ENCODE results near the gene ILF3. TPM values are rescaled to one million over a fixed set of nuclear protein-coding genes. Genes with fewer than 3 reads are reported as not detected.

ILF3 gene
- total RNA-seq, 4 donors from 2014 or later: 71.8 to 122 (median 97.3) TPM

DNA sequence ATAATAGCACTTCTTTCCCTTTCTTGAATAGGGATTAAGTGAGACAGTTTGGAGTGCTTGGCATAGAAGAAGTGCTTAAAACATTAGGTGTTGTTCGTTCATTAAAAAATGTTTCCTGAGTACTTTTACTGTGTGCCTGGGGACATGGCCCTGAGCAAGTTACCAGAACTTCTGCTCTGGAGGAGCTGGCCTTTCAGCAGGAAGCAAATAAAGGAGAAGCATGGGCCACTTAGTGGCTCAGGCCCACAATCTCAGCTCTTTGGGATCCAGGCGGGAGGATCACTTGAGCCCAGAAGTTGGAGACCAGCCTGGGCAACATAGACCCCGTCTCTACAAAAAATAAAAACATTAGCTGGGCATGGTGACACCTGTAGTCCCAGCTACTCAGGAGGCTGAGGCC lies 69.4 kb downstream of the ILF3 start:
- 85 to 92% methylated on average over 3 of the region's 3 CpGs for WGBS, 2 donors
- TF ChIP-seq CTCF (IDR thresholded peaks at IDR 0.05) (no peak), POLR2A (IDR thresholded peaks at IDR 0.05) (no peak)
- intact Hi-C loops (cut with DNase I; ENCODE audit: low total_unique reads): no loop called here
- no peak overlapping the region for H3K4me3 ChIP-seq (ENCODE audit: low read depth, poor library complexity, severe bottlenecking)
- no peak for DNase-seq (ENCODE audit: low spot score in 2 of 2)

DNA sequence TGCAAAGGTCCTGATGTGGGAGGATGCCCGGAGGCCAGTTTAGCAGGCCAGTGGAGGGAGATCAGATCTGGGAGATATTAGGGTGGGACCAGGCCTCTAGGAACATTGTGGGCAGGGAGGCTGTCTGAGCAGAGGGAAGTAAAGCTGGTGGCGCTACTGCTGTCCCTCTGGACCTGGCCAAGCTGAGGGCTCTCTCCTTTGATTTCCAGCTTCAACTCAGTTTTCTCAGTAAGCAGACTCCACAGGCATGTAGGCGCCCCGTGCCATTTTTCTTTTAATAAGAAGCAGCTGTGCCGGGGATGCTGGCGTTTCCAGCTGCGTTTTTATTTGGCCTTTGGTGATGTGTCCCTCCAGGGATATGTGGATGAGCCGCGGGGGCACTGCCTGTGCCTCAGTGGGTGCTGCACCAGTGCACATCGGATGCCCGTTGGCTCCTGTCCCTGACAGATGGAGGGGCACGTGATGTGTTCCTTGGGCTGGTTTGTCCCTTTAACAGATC lies 70.5 kb downstream of the ILF3 start:
- DNase-seq (ENCODE audit: low spot score in 2 of 2): no peak
- no peak for TF ChIP-seq POLR2A (IDR thresholded peaks at IDR 0.05)
- TF ChIP-seq CTCF (IDR thresholded peaks at IDR 0.05): no peak
- H3K4me3 ChIP-seq (ENCODE audit: low read depth, poor library complexity, severe bottlenecking): no peak overlapping the region
- intact Hi-C loops (cut with DNase I; ENCODE audit: low total_unique reads): no loop called here
- WGBS, 2 donors: 51 to 55% methylated on average over 7 to 12 of the region's 12 CpGs

DNA sequence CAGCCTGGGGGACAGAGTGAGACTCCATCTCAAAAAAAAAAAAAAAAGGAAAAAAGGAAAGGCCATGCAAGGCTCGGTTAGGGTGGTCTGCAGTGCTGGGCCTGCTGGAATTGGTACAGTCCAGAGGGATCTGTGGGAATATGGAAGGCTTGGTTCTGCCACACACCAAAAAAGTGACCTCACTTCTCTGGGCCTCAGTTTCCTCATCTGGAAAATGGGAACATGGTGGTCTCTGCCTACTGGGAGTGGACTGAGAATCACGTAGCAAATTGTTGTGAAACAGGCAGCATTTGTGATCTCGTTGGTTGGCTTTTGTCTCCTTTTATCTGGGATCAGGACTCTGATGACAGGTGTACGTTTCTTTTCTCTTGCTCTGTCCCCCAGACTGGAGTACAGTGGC lies 71.3 kb downstream of the ILF3 start:
- DNase-seq (ENCODE audit: low spot score in 2 of 2): no peak
- intact Hi-C loops (cut with DNase I; ENCODE audit: low total_unique reads): no loop called here
- no peak overlapping the region for H3K4me3 ChIP-seq (ENCODE audit: low read depth, poor library complexity, severe bottlenecking)
- WGBS, 2 donors: 80 to 86% methylated on average over 4 of the region's 4 CpGs
- TF ChIP-seq CTCF (IDR thresholded peaks at IDR 0.05): no peak
- TF ChIP-seq POLR2A (IDR thresholded peaks at IDR 0.05): no peak

GRCh38 chr19:10726268-10726667 lies 72.1 kb downstream of the ILF3 start:
- TF ChIP-seq POLR2A (IDR thresholded peaks at IDR 0.05) (no peak), CTCF (IDR thresholded peaks at IDR 0.05) (no peak)
- intact Hi-C loops (cut with DNase I; ENCODE audit: low total_unique reads): no loop called here
- H3K4me3 ChIP-seq (ENCODE audit: low read depth, poor library complexity, severe bottlenecking): no peak overlapping the region
- whole genome bisulfite sequencing, 2 donors: 85 to 94% methylated on average over 10 of the region's 10 CpGs
- no peak for DNase-seq (ENCODE audit: low spot score in 2 of 2)

DNA sequence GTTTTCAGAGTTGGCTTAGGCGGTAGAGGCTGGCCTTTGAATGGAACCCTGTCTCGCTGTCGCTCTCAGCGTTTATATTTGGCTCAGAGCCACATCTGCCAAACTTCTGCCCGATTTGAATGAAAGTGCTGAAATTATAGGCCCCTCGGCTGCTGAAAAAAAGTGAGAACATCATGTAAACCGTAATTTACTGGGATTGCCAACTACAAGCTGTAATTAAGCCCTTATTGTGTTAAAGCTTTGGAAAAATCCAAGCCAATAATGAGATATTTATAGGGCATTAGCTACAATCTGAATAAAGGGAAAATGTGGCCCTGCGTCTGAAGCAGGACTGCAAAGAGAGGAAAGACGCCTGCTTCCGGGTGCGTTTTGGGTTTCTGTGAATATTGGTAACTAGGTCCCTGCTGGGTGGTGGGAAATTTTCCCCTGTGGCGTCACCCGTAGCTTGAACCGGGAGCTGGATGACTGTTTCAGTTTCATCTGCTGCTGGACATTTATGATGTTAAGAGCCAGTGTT lies 73.6 kb downstream of the ILF3 start:
- 55 to 64% methylated on average over 14 of the region's 14 CpGs for WGBS, 2 donors
- intact Hi-C loops (cut with DNase I; ENCODE audit: low total_unique reads): no loop called here

More for the DNA sequence above, 73.6 kb downstream of the ILF3 start:
- no peak for DNase-seq (ENCODE audit: low spot score in 2 of 2)
- no peak overlapping the region for H3K4me3 ChIP-seq (ENCODE audit: low read depth, poor library complexity, severe bottlenecking)
- TF ChIP-seq CTCF (IDR thresholded peaks at IDR 0.05) (no peak), POLR2A (IDR thresholded peaks at IDR 0.05) (no peak)

All from lower leg skin (tissue), 4 donors.